Right renal pelvis (tissue), 4 donors: ENCODE measurements around the gene FOCAD. TPM values are rescaled to one million over a fixed set of nuclear protein-coding genes. Genes with fewer than 3 reads are reported as not detected.

Experiments
- DNase-seq, 4 donors: peaks; one replicate each; pipeline ENCODE4 v3.0.0-alpha.2; 2013; ENCODE audit warnings: low read depth in 4 of 4, low spot score in 3 of 4, missing footprints in 1 of 4
- polyA plus RNA-seq, 4 donors: library from polyadenylated mRNA; unstranded; fragments of 120-200 nt; gene quantifications; one replicate each; pipeline ENCODE4 v1.2.1, GENCODE V29; 2013; ENCODE audit not compliant: insufficient read length in 4 of 4

The FOCAD gene
- polyA plus RNA-seq, 4 donors: 23.8 to 38.4 (median 32.2) TPM

DNA sequence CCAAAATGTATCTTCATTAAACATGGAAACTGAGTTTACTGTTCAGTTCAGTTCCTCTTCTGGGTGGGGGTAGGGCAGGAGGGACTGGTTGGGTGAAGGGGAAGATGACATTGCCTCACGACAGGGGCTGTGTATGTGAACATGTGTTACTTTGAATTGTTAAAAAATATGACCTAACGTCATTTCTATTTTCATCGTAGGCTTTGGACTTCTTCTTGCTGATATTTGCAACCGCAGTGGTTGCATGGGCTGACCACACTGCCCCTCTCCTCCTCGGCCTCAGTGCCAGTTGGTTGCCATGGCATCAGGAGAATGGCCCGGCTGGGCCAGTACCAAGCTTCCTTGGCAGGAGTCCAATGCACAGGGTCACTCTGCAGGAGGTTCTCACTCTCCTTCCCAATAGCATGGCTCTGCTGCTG, 305.9 kb downstream of the FOCAD start:
- no peak for DNase-seq

DNA sequence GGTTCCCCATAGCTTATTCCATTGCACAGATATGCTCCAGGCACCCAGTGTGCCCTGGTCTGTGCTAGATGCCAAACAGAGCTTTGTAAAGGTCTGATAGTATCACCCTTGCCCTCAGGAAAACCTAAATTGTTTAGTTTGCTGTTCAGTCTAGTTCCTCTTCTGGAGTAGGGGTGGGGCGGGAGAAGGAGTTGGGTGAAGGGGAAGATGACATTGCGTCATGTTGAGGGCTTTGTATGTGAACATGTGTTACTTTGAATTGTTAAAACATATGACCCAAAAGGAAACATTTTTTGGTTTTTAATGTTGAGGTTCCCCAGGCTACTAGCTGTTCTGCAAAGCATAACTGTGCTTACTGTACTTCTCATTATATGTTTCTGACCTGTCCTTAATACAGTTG, 306.8 kb downstream of the FOCAD start:
- DNase-seq: no peak

DNA sequence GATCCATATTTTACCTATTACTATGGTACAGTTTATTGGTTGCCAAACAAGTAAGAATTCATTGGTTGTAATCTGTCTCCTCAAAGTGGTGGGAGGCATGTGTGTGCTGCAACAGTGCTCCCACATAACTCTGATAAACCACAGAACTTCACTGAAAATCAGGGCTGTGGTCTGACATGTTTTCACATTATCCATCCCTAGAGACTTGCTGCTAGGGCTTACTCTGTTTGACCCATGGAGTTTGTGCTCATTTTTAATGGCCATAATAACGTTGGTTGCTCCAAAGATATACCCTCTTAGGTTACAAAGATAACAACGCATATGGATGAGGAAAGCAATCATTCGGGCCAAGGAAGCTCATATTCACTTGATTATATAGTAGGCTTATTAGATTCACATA, 310.4 kb downstream of the FOCAD start:
- DNase-seq: no peak

GRCh38 chr9:20995616-20996015, 311.6 kb downstream of the FOCAD start:
- DNase-seq: no peak

DNA sequence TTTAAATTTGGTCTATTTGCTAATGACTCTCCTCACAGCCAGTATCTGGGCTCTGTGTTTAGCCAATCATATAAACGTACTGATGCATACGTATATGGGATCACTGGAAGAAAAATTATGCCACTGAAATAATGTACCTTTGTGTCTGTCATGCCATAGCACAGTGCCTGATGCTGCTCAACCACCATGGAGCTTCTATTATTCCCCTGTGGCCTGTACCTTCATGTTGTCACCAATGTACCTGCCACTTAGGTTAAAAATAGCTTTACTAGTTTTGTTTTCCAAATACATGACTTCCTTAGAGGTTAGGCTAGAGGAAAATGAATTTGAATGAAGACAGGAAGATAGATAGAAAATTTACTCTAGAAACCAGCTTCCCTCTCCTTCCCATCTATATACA, 312.8 kb downstream of the FOCAD start:
- DNase-seq: no peak

DNA sequence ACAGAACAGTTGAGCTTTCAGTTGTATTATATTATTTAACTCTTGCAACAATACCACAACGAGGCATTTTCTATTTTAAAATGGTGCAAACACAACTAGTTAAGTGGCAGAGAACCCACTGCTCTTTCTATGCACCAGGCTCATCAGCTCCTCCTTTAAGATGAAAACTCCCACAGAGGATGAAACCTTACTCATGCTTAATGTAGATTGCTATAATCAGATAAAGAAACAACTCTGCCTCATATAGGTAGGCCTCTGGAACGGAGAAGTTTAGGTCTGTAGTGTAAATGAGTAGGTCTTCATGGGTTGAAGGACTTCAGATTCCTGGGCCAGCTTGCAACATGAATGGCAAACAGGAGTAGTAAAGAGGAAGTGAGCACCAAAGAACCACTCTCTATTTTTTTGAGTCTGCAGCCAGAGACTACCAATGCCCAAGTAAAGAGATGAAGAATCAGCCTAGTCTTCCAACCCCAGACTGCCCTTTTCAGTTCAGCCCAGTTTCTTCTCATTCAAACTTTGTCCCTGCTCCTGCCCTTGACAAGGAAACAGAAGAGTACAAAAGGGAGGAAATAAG, 313.5 kb downstream of the FOCAD start:
- DNase-seq: no peak

DNA sequence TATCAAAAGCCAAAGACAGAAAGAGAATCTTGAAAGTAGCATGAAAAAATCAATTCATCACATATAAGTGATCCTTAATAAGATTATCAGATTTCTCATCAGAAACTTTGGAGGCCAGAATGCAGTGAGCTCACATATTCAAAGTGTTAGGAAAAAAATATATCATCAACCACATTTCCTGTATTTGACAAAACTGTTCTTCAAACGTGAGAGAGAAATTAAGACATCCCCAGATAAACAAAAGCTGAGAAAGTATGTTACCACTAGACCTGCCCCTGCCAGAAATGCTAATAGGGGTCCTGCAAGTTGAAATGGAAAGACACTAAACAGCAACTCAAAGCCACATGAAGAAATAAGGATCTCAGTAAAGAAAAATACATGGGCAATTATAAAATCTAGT, 317.5 kb downstream of the FOCAD start:
- DNase-seq: no peak

GRCh38 chr9:21002040-21002439, 318.0 kb downstream of the FOCAD start:
- no peak for DNase-seq

GRCh38 chr9:21015129-21015815, 331.2 kb downstream of the FOCAD start:
- DNase-seq: no peak

GRCh38 chr9:21015995-21016394, 331.9 kb downstream of the FOCAD start:
- no peak for DNase-seq

DNA sequence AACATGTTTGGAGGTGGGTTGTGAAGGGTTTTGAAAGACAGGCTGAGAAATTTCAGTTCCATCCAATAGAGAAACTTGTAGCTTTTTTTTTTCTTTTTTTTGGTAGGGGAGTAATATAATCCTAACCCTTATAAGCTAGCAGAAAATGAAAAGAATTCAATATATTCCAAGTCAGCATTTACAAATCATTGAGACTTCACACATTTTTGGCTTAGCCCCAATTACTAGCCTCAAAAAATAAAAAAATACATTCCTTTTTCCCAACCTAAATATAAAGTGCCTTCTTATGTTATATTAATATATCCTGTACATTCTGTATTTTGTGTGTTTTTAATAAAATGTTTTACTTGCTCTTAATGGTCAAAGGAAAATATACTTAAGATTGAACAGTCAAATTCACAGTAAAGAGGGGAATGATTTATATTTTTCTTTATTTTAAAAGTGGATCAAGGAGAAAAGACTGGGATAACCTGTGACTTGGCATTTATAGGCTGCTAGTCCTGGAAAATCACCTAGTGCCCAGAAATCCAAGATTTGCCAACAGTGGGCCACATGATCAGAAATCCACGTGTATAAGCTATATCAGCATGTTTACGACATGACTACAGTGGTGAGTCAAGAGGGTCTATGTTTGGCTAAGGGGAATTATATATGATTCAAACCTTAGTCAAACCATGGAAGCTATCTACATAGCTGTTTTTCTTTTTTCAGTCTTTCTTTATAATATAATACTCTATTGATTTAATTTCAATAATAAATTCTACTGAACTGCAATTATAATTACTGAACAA, 332.8 kb downstream of the FOCAD start:
- DNase-seq: no peak

GRCh38 chr9:21018177-21018576, 334.1 kb downstream of the FOCAD start:
- no peak for DNase-seq

DNA sequence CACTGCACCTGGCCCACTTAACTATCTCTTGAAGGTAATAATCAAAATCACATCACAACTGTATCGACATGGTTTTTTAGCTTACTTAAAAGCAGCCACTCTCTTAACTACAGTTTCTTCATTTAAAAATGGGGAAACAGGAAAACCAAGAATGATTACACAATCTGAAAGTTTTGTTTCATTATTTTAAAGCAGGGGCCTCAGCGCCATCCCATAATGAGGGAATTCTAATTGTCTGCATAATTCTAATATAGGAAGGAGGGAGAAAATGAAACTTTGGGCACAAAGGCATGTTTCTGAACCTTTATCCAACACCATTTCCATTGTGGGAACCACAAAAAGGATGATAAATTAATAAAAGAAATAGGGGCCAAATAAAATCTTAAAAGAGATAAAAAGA, 339.8 kb downstream of the FOCAD start:
- no peak for DNase-seq

DNA sequence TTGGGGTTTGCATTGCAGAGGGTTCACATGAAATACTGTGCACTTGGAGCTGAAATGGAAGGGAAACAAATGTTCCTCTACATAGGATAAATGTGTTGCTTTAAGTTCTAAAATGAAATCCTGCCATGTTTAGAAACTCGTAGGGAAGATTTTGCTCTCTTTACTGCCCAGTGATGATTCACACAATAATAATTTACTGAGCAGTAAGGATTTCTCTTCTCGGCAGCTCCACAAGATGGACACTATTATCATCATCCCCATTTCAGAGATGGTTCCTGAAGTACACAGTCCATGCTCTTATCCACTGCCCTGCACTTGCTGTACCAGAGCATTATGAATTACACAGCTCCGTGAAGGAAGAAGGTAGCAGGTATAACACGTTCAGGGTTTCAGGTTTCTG, 343.2 kb downstream of the FOCAD start:
- DNase-seq: no peak

- DNase-seq: no peak
Observed at GRCh38 chr9:21028466-21028865, 344.4 kb downstream of the FOCAD start.

DNA sequence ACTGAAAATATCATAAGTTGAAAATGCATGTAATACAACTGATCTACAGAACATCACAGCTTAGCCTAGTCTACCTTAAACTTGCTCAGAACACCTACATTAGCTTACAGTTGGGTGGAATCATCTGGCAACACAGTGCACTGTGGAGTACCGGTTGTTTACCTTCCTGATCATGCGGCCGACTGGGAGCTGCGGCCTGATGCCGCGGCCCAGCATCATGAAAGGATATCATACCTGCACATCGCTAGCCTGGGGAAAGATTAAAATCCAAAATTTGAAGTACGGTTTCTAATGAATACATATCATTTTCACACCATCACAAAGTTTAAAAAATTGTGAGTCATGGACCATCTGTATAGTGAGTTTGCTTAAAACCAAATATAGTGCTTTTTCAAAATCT, 345.6 kb downstream of the FOCAD start:
- no peak for DNase-seq

DNA sequence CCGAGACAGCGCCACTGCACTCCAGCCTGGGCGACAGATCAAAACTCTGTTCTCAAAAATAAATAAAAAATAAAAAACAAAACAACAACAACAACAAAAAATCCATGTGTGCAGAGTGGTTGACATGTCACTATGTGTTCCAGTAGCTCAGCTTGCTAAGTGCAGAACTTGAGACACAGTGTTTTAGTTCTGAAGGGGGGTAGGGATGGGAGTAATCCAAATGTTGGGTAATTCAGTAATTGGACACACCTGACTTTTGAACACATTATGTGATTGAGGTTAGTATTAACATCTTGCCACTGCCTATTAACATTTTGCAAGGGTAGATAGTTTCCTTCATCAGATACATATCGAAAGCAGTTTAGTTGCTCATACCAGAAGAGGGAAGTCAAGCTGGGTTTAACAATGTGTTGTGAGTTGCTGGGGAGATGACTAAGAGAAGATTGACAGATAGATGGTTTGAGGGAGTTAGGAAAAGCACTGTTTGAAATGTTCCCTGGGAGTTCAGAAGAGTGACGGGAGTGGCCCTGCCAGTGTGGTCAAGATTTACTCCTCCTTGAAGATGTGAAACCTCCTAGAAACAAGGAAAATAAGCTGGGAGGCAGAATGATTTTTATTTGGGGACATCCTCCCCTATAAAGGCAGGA, 346.5 kb downstream of the FOCAD start:
- peak in 2 of 4 donors; percentile 4 to 8 for DNase-seq

DNA sequence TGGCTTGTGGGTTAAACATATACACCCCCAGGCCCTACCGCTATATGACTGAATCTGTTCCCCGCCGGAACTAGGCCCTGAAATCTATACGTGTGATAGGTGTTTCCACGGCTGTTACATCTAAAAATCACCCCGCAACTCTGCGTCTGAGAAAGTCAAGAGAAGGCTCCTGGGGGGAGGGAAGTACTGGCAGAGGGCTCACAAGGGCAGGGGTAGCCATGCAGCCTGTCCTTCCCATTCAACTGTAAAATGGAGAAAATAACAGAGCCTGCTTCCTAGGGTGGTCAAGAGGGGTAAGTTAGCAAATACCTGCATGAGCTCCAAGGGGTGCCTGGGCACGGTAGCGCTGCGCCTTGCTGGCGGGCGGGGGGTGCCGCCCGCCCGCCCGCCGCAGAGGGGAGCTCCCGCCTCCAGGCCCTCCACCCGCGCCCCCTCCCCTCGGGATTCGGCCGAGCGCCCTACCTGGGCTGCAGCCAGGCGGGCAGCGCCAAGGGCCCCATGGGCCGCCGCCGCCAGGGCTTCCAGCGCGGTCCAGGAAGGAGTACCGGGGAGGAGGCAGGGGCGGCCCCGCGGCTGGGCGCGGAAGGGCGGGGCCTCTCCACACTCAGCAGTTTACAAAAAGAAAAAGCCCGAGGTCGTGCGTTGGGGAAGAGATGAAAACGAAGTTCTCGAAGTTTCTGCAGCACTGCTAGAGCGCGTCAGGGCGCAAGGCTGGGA, 347.2 kb downstream of the FOCAD start, which contains the start of gene HACD4:
HACD4 (minus strand) TSS at position 550 of the 717 bp plus-strand sequence; CDS start at position 500, 50 bp downstream.
- DNase-seq: peak; percentile 22 to 36 (median 30)

DNA sequence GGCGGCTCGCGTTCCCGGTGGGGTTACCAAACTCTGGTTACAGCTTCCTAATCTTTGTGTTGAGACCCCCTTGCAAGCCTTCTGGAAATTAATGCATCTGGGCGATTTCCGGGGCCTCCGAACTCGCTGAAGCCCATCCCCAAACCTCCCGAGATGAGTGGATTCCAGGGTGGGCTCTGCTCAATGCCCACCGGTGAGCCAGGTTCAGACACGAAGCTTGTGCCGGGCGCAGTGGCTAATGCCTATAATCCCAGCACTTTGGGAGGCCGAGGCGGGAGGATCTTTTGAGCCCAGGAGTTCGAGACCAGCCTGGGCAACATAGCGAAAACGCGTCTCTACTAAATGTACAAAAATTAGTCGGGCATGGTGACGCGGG, 347.7 kb downstream of the FOCAD start:
- no peak for DNase-seq

DNA sequence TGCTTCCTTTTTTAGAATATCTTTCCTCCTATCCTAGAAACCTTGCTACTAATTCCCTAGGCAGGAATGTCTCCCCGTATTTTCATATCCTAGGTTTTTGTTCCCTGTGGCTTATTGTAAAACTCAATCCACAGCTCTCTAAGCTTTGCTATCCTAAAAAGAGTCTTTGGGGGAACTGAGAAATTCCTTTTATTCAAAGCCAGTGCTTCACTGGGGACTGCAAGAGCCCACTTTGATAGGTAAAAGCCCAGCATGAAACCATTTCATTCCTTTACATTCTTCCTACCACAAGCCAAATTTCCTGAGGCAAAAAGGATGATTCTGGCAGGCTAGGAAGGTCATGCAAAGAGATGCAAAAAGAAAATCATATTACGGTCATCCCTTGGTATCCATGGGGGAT, 353.2 kb downstream of the FOCAD start:
- DNase-seq: no peak

GRCh38 chr9:21039302-21039701, 355.2 kb downstream of the FOCAD start:
- no peak for DNase-seq
